Gastrocnemius medialis (tissue), 4 donors: Measurements from ENCODE around the gene SLC4A9.

Experiments used
- POLR2A ChIP-seq, 2 donors: fragments of 450-650 bp; IDR thresholded peaks; one replicate each; pipeline ENCODE4 v1.6.1; 2017; ENCODE audit warnings: antibody characterized with exemption in 2 of 2, mild to moderate bottlenecking in 2 of 2, moderate library complexity in 2 of 2
- TF ChIP-seq, protein P1 (sequence below), 5 experiments: fragments of 450-650 bp in 3 of 5; fragments of 200-600 bp in 2 of 5; sonication (generic) in 2 of 5; IDR thresholded peaks in 4 of 5; conservative IDR thresholded peaks in 1 of 5; 1 replicate in 4 of 5; 2 replicates in 1 of 5; pipeline ENCODE4 v1.5.1; 2016 to 2019; ENCODE audit warnings: antibody characterized with exemption in 5 of 5, mild to moderate bottlenecking in 3 of 5, moderate library complexity in 3 of 5

- TF ChIP-seq, protein P1, sequence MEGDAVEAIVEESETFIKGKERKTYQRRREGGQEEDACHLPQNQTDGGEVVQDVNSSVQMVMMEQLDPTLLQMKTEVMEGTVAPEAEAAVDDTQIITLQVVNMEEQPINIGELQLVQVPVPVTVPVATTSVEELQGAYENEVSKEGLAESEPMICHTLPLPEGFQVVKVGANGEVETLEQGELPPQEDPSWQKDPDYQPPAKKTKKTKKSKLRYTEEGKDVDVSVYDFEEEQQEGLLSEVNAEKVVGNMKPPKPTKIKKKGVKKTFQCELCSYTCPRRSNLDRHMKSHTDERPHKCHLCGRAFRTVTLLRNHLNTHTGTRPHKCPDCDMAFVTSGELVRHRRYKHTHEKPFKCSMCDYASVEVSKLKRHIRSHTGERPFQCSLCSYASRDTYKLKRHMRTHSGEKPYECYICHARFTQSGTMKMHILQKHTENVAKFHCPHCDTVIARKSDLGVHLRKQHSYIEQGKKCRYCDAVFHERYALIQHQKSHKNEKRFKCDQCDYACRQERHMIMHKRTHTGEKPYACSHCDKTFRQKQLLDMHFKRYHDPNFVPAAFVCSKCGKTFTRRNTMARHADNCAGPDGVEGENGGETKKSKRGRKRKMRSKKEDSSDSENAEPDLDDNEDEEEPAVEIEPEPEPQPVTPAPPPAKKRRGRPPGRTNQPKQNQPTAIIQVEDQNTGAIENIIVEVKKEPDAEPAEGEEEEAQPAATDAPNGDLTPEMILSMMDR (IDR thresholded peaks at IDR 0.05 in 4 of 5, conservative IDR thresholded peaks at IDR 0.05 in 1 of 5), result no peak
- TF ChIP-seq POLR2A (IDR thresholded peaks at IDR 0.05), result no peak
Measured at GRCh38 chr5:140348104-140348503, 11.9 kb upstream of the SLC4A9 start.
